K562 (cell line): ENCODE results near the gene TCEAL5. TPM values are rescaled to one million over a fixed set of nuclear protein-coding genes. Genes with fewer than 3 reads are reported as not detected.

ENCODE experiments used
- BRD4 ChIP-seq: fragments of 200-600 bp; sonication (generic); IDR thresholded peaks from 2 replicates; pipeline ENCODE4 v1.6.1; 2017; ENCODE audit warnings: inconsistent platforms
- CUX1 ChIP-seq: fragments of 200-800 bp; sonication (Bioruptor generic); IDR thresholded peaks from 2 replicates; pipeline ENCODE4 v1.6.1; 2016; ENCODE audit warnings: missing genetic modification characterization, missing compliant biosample characterization
- HDAC2 ChIP-seq: fragments of 450-650 bp; IDR thresholded peaks from 2 replicates; pipeline ENCODE4 v1.6.1; 2016; ENCODE audit warnings: mild to moderate bottlenecking
- ZBTB26 ChIP-seq: fragments of 450-650 bp; formaldehyde crosslinking; IDR thresholded peaks from 2 replicates; pipeline ENCODE4 v1.4.0; 2022; ENCODE audit warnings: missing genetic modification characterization
- polyA plus RNA-seq, 8 experiments: library from polyadenylated mRNA; depleted of rRNA in 4 of 8; stranded (reverse) in 5 of 8; unstranded in 3 of 8; fragments of >200 nt; fragmentation: Nextera tagmentation in 2 of 8; fragmentation: Illumina TruSeq in 1 of 8; extraction: Ambion mirVana in 2 of 8; extraction: Trizol in 1 of 8; gene quantifications; 2 replicates each; pipeline versions ENCODE4 v1.2.1 to v1.2.3, GENCODE V29; 2011 to 2014; ENCODE audit warnings: inconsistent platforms in 1 of 8, missing spikeins in 1 of 8
- total RNA-seq, 7 experiments: library from RNA; depleted of rRNA in 6 of 7; stranded (reverse); fragments of >200 nt in 6 of 7; fragmentation: Illumina TruSeq in 2 of 7; extraction: Trizol in 2 of 7; gene quantifications; 2 replicates each; pipeline versions ENCODE4 v1.2.1 to v1.2.3, GENCODE V29; 2011 to 2021; ENCODE audit warnings: low replicate concordance in 1 of 7

Gene TCEAL5
- total and polyA plus RNA-seq, 9 of the 15 experiments (the other 6 are each of a cell fraction or from before 2014, with no cell fraction given): 0.10 to 0.18 TPM; not detected in 7

GRCh38 chrX:103311399-103311780 is 34.8 kb upstream of the TCEAL5 start (continued):
- no peak for TF ChIP-seq CUX1 (CRISPR knock-in tag)
- no peak for TF ChIP-seq BRD4
- no peak for TF ChIP-seq HDAC2
- no peak for TF ChIP-seq ZBTB26 (CRISPR knock-in tag)
